ENCODE results near the gene CTBP2.

The CTBP2 gene

DNA sequence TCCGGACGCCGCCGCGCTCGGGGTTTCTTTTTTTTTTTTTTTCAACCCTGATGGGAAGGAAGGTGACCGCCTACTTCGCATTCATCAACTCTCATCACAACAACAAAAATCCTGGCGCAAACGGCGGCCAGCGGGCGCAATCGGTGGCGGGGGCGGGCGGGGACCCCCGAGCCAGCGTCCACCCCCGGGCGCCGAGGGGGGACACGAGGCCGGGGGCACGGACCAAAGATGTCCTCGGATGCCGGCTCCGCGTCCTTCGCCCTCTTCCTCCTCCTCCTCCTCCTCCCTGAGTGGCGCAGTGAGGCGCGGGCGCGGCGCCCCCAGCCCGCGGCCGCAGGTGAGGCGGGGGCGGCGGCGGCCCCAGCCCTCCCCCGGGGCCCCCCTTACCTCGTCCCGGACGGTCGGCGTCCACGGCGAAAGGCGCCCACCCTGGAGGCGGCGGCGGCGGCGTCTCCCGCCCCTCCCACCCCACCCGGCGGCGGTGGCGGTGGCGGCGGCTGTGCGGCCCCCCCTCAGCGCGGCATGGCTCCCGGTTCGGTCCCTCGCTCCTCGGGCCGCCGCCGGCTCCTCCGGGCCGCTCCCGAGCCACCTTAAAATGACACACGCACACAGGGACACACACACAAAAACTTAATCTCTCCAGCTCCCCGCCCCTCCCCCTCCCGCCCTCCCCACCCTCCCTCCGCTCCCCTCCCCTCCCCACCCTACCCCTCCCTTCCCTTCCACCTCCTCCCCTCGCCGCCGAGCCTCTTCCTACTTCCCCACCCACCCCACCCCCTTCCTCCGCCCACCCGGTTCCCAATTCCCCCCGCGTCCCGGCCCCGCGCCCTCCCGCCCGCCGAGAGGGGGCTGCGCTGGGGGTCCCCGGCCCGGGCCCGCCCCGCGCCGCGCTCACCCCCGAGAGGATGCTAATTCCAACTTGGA, at the start of gene CTBP2:
TSS of gene CTBP2 (minus strand) at position 632 of the 924 bp plus-strand sequence.
- no peak for TF ChIP-seq CTCF (IDR thresholded peaks at IDR 0.05; ENCODE audit: insufficient read depth, low read length, poor library complexity, severe bottlenecking)
- DNase-seq (ENCODE audit: extremely low read depth, insufficient read length): no peak
- no peaks in the 10 kb centered on the region for H3K36me3 ChIP-seq (ENCODE audit: control insufficient read depth, insufficient read depth, low read length)
- no peaks in the 10 kb centered on the region; the same call in 1 of the 2 replicates for H3K27me3 ChIP-seq (replicated peaks; ENCODE audit: control insufficient read depth, insufficient read depth, low read length)
- peak within 1 kb of the TSS; percentile 57 for H3K4me3 ChIP-seq (replicated peaks; ENCODE audit: low read depth, low read length)

DNA sequence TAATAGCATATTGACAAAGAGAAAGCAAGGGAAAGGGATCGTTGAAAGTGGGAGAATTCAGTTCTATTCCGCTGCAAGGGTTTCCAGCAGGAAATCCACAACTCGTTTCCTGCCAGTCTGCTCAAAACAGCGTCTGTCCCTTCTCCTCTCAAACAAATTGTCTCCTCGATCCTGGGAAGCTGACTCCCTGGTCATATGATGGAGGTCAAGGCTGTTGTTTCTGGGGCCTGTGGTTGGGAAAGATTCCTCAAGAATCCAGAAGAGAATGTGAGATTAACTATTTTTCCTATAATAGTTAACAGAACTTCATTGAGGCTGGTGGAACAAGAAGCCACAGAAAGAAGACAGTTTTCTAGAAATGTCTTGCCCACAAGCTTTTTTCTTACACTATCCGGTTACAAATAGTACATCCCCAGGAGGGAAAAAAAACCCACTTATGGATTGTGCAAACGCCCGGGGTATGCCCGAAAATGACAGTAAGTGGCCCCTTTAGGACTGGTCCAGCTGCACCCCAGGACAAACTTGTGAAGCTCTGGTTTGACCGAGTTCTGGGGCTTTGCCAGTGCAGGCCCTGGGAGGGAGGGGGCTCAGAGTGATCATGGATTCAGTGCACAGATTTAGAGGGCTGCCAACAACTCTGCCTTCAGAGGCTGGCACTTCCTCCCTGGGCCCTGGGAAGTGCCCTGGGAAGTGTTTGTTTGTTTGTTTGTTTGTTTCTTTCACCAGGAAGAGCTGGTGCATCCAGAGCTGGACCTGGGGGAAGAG, 49.4 kb upstream of the CTBP2 start:
- no peak for DNase-seq (ENCODE audit: extremely low read depth, insufficient read length)
- TF ChIP-seq CTCF (IDR thresholded peaks at IDR 0.05; ENCODE audit: insufficient read depth, low read length, poor library complexity, severe bottlenecking): no peak
- Histone ChIP-seq H3K27me3 (replicated peaks; ENCODE audit: control insufficient read depth, insufficient read depth, low read length) (no peaks in the 10 kb centered on the region), H3K36me3 (ENCODE audit: control insufficient read depth, insufficient read depth, low read length) (no peaks in the 10 kb centered on the region), H3K4me3 (replicated peaks; ENCODE audit: low read depth, low read length) (no peak overlapping the region)

DNA sequence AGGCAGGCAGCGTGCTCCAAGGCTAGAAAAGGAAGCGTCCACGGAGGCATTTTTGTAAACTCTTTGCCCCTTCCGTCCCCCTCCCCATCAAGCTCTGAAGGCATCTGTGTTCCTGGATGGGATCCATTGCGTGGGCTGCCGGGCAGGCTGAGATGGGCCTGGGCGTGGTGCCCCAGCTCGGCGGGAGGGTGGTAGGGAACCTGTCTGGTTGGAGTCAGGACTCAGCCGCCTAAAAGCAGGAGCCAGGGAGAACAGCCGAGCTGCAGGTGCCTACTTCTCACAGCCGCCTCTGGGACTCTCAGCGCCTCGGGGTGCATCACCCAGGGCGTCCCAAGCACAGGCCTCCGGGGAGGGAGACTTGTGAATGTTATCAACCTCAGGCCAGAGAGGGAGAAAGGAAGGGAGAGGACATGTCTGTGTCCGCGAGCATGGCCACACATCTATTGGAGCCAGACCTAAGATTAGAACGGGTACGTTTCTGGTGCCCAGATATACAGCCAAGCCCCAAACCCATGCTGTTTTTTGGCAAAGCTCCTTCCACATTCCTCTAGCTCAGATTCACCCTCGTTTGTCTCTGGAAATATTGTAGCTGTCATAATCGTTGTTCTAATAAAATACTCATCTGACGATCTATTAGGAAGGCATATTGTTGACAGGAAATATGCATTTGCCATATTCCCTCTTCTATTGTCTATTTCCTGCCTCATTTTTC, 48.6 kb upstream of the CTBP2 start:
- H3K4me3 ChIP-seq (replicated peaks; ENCODE audit: low read depth, low read length): no peak overlapping the region
- no peak for TF ChIP-seq CTCF (IDR thresholded peaks at IDR 0.05; ENCODE audit: insufficient read depth, low read length, poor library complexity, severe bottlenecking)
- no peak for DNase-seq (ENCODE audit: extremely low read depth, insufficient read length)
- no peaks in the 10 kb centered on the region for H3K36me3 ChIP-seq (ENCODE audit: control insufficient read depth, insufficient read depth, low read length)
- no peaks in the 10 kb centered on the region for H3K27me3 ChIP-seq (replicated peaks; ENCODE audit: control insufficient read depth, insufficient read depth, low read length)

DNA sequence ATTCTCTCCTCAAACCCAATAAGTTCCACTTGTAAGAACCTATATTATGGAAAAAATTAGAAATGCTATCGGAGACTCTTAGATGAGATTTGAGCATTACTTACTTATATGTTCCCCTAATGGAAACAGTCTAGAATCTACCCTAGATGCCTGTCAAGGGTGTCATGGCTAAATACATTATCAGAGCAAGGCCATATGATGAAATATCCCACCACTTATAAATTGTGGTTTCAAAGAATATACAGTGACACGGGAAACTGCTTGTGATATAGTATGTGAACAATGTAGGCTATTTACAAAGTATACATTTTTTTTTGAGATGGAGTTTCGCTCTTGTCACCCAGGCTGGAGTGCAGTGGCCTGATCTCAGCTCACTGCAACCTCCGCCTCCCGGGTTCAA, 46.3 kb upstream of the CTBP2 start:
- DNase-seq (ENCODE audit: extremely low read depth, insufficient read length): no peak
- Histone ChIP-seq H3K27me3 (replicated peaks; ENCODE audit: control insufficient read depth, insufficient read depth, low read length) (no peaks in the 10 kb centered on the region), H3K36me3 (ENCODE audit: control insufficient read depth, insufficient read depth, low read length) (no peaks in the 10 kb centered on the region), H3K4me3 (replicated peaks; ENCODE audit: low read depth, low read length) (no peak overlapping the region)
- TF ChIP-seq CTCF (IDR thresholded peaks at IDR 0.05; ENCODE audit: insufficient read depth, low read length, poor library complexity, severe bottlenecking): no peak

- no peaks in the 10 kb centered on the region for H3K36me3 ChIP-seq (ENCODE audit: control insufficient read depth, insufficient read depth, low read length)
- no peaks in the 10 kb centered on the region for H3K27me3 ChIP-seq (replicated peaks; ENCODE audit: control insufficient read depth, insufficient read depth, low read length)
- no peak overlapping the region for H3K4me3 ChIP-seq (replicated peaks; ENCODE audit: low read depth, low read length)
- no peak for TF ChIP-seq CTCF (IDR thresholded peaks at IDR 0.05; ENCODE audit: insufficient read depth, low read length, poor library complexity, severe bottlenecking)
- no peak for DNase-seq (ENCODE audit: extremely low read depth, insufficient read length)
Measured at GRCh38 chr10:125205431-125205830, 45.1 kb upstream of the CTBP2 start.

All from GM06990 (cell line).